H9 (cell line): Measurements from ENCODE around the gene TSPOAP1. TPM values are rescaled to one million over a fixed set of nuclear protein-coding genes. Genes with fewer than 3 reads are reported as not detected.

ENCODE experiments used
- DNase-seq: peaks from one replicate; pipeline ENCODE4 v3.0.0-alpha.2; 2017
- H2AFZ ChIP-seq: one replicate; pipeline ENCODE4 v1.6.1; 2013; ENCODE audit warnings: mild to moderate bottlenecking, low read length, control low read depth, moderate library complexity
- H2AK5ac ChIP-seq: 2 replicates; pipeline ENCODE4 v1.6.1; 2013; ENCODE audit warnings: low read length, control low read depth, mixed read lengths; ENCODE audit not compliant: insufficient read length
- H2BK120ac ChIP-seq: one replicate; pipeline ENCODE4 v1.6.1; 2013; ENCODE audit warnings: low read depth, mild to moderate bottlenecking, low read length, control low read depth, inconsistent platforms; ENCODE audit not compliant: poor library complexity, severe bottlenecking
- H2BK12ac ChIP-seq: 2 replicates; pipeline ENCODE4 v1.6.1; 2013; ENCODE audit warnings: low read length, control low read depth, mixed read lengths, low read depth; ENCODE audit not compliant: insufficient read length
- H2BK15ac ChIP-seq: 2 replicates; pipeline ENCODE4 v1.6.1; 2013; ENCODE audit warnings: low read depth, low read length, control low read depth
- H2BK20ac ChIP-seq: one replicate; pipeline ENCODE4 v1.6.1; 2013; ENCODE audit warnings: low read depth, mild to moderate bottlenecking, low read length, control low read depth, inconsistent platforms; ENCODE audit not compliant: poor library complexity, severe bottlenecking
- H2BK5ac ChIP-seq: 2 replicates; pipeline ENCODE4 v1.6.1; 2013; ENCODE audit warnings: low read length, control low read depth, mixed read lengths; ENCODE audit not compliant: insufficient read length
- H3K14ac ChIP-seq: 2 replicates; pipeline ENCODE4 v1.6.1; 2013; ENCODE audit warnings: low read length, control low read depth; ENCODE audit not compliant: insufficient read depth
- H3K18ac ChIP-seq: 2 replicates; pipeline ENCODE4 v1.6.1; 2013; ENCODE audit warnings: low read depth, mild to moderate bottlenecking, mixed read lengths, low read length, control low read depth; ENCODE audit not compliant: insufficient read length
- H3K23ac ChIP-seq: 2 replicates; pipeline ENCODE4 v1.6.1; 2013; ENCODE audit warnings: low read length, control low read depth, mixed read lengths, low read depth; ENCODE audit not compliant: insufficient read length
- H3K23me2 ChIP-seq: 2 replicates; pipeline ENCODE4 v1.6.1; 2013; ENCODE audit warnings: low read depth, mild to moderate bottlenecking, mixed read lengths, low read length, control low read depth; ENCODE audit not compliant: insufficient read length, poor library complexity, severe bottlenecking
- H3K27ac ChIP-seq: 2 replicates; pipeline ENCODE4 v1.5.1; 2013; ENCODE audit warnings: low read length, control low read depth, mixed read lengths, low read depth; ENCODE audit not compliant: insufficient read length
- H3K27me3 ChIP-seq: 2 replicates; pipeline ENCODE4 v1.6.1; 2013; ENCODE audit warnings: low read length, control low read depth, inconsistent platforms; ENCODE audit not compliant: insufficient read depth
- H3K4ac ChIP-seq: 2 replicates; pipeline ENCODE4 v1.6.1; 2013; ENCODE audit warnings: low read depth, mild to moderate bottlenecking, control low read depth, inconsistent platforms, low read length, moderate library complexity
- H3K4me1 ChIP-seq: 2 replicates; pipeline ENCODE4 v1.6.1; 2013; ENCODE audit warnings: low read length, control low read depth, inconsistent platforms; ENCODE audit not compliant: insufficient read depth
- H3K4me2 ChIP-seq: 2 replicates; pipeline ENCODE4 v1.6.1; 2013; ENCODE audit warnings: low read length, control low read depth, mixed read lengths; ENCODE audit not compliant: insufficient read length, insufficient read depth
- H3K56ac ChIP-seq: 2 replicates; pipeline ENCODE4 v1.6.1; 2013; ENCODE audit warnings: low read depth, mild to moderate bottlenecking, mixed read lengths, low read length, control low read depth; ENCODE audit not compliant: insufficient read length
- H3K79me1 ChIP-seq: 2 replicates; pipeline ENCODE4 v1.6.1; 2013; ENCODE audit warnings: low read depth, mild to moderate bottlenecking, moderate library complexity, low read length, control low read depth, inconsistent platforms; ENCODE audit not compliant: insufficient read depth, poor library complexity, severe bottlenecking
- H3K79me2 ChIP-seq: 2 replicates; pipeline ENCODE4 v1.6.1; 2013; ENCODE audit warnings: low read length, control low read depth, inconsistent platforms; ENCODE audit not compliant: insufficient read depth
- H3K9ac ChIP-seq: 2 replicates; pipeline ENCODE4 v1.6.1; 2013; ENCODE audit warnings: low read length, control low read depth, mixed read lengths; ENCODE audit not compliant: insufficient read length; ENCODE audit errors: extremely low read depth
- H3K9me3 ChIP-seq: one replicate; pipeline ENCODE4 v1.6.1; 2013; ENCODE audit warnings: low read depth, low read length, inconsistent platforms; ENCODE audit not compliant: control insufficient read depth
- H3T11ph ChIP-seq: one replicate; pipeline ENCODE4 v1.6.1; 2013; ENCODE audit warnings: mild to moderate bottlenecking, low read length, control low read depth, inconsistent platforms
- H4K20me1 ChIP-seq: one replicate; pipeline ENCODE4 v1.6.1; 2013; ENCODE audit not compliant: control insufficient read depth, insufficient read length, insufficient read depth
- H4K5ac ChIP-seq: 2 replicates; pipeline ENCODE4 v1.6.1; 2013; ENCODE audit warnings: low read depth, mild to moderate bottlenecking, mixed read lengths, low read length, control low read depth; ENCODE audit not compliant: insufficient read length
- H4K8ac ChIP-seq: replicated peaks from 2 replicates; pipeline ENCODE4 v1.6.1; 2013; ENCODE audit warnings: low read length, control low read depth, mixed read lengths, low read depth; ENCODE audit not compliant: insufficient read length
- H4K91ac ChIP-seq: 2 replicates; pipeline ENCODE4 v1.6.1; 2013; ENCODE audit warnings: low read depth, mild to moderate bottlenecking, moderate library complexity, mixed read lengths, low read length, control low read depth; ENCODE audit not compliant: insufficient read length
- H3K27ac Mint-ChIP-seq, 3 experiments: 2 replicates in 2 of 3; 3 replicates in 1 of 3; pipeline ENCODE4 v1.8.0; 2020 to 2021; ENCODE audit warnings: mixed read lengths in 3 of 3, mild to moderate bottlenecking in 1 of 3, moderate library complexity in 1 of 3
- H3K27me3 Mint-ChIP-seq: 2 replicates; pipeline ENCODE4 v1.8.0; 2021; ENCODE audit warnings: low read depth, mild to moderate bottlenecking, moderate library complexity, mixed read lengths
- H3K36me3 Mint-ChIP-seq, 3 experiments: 2 replicates in 2 of 3; 3 replicates in 1 of 3; pipeline ENCODE4 v1.8.0; 2020 to 2021; ENCODE audit warnings: low read depth in 3 of 3, mixed read lengths in 3 of 3; ENCODE audit not compliant: insufficient read depth in 1 of 3
- H3K4me1 Mint-ChIP-seq, 2 experiments: 2 replicates each; pipeline ENCODE4 v1.8.0; 2020; ENCODE audit warnings: mixed read lengths in 2 of 2
- H3K4me3 Mint-ChIP-seq, 2 experiments: 2 replicates in 1 of 2; 3 replicates in 1 of 2; pipeline ENCODE4 v1.8.0; 2020 to 2021; ENCODE audit warnings: mild to moderate bottlenecking in 2 of 2, mixed read lengths in 2 of 2, moderate library complexity in 1 of 2
- H3K9me3 Mint-ChIP-seq, 2 experiments: 2 replicates in 1 of 2; 3 replicates in 1 of 2; pipeline ENCODE4 v1.8.0; 2020; ENCODE audit warnings: mild to moderate bottlenecking in 2 of 2, mixed read lengths in 2 of 2, moderate library complexity in 1 of 2
- CTCF ChIP-seq: fragments of 200-600 bp; sonication (generic); conservative IDR thresholded peaks from 3 replicates; pipeline ENCODE4 v1.8.0; 2021; ENCODE audit warnings: antibody characterized with exemption, mild to moderate bottlenecking
- WGBS: extraction: QIAGEN DNeasy Blood & Tissue Kit; methylation state at CpG from one replicate; pipeline ENCODE4 v1.1.7; 2013; ENCODE audit warnings: missing lambda C conversion rate, low lambda C conversion rate, mixed read lengths; ENCODE audit not compliant: insufficient read length; ENCODE audit errors: extremely low coverage; 5-methylcytosine and 5-hydroxymethylcytosine counted together
- total RNA-seq: library from RNA; stranded (reverse); gene quantifications from 2 replicates; pipeline ENCODE4 v1.2.1, GENCODE V29; 2021

TSPOAP1 gene
- total RNA-seq, 1 experiment from 2014 or later, result 17.3 TPM

GRCh38 chr17:58265902-58266875, 62.4 kb downstream of the TSPOAP1 start:
- WGBS, result no CpG with 5 or more reads among the region's 7 CpGs
- no peaks in the 10 kb centered on the region for H3K79me1 ChIP-seq
- H2AK5ac ChIP-seq, result no peak overlapping the region
- no peak for TF ChIP-seq CTCF
- H3K14ac ChIP-seq, result no peak overlapping the region
- H2BK12ac ChIP-seq, result no peak overlapping the region
- no peak overlapping the region for H2BK20ac ChIP-seq
- no peaks in the 10 kb centered on the region for H3K9me3 ChIP-seq
- H2BK15ac ChIP-seq, result no peak overlapping the region
- no peak overlapping the region for H4K91ac ChIP-seq
- no peaks in the 10 kb centered on the region for H3K79me2 ChIP-seq
- no peak overlapping the region for H3K4me3 Mint-ChIP-seq
- H3K9ac ChIP-seq, result no peak overlapping the region
- H3K4ac ChIP-seq, result no peak overlapping the region
- no peak overlapping the region for H3K18ac ChIP-seq
- H3K27me3 ChIP-seq, result no peaks in the 10 kb centered on the region
- H3K27me3 Mint-ChIP-seq, result peaks cover 48% of the 10 kb centered on the region
- H4K8ac ChIP-seq, result no peak overlapping the region
- H3T11ph ChIP-seq, result no peak overlapping the region
- H4K5ac ChIP-seq, result no peak overlapping the region
- DNase-seq, result no peak
- no peak overlapping the region for H2AFZ ChIP-seq
- H3K56ac ChIP-seq, result no peak overlapping the region
- no peaks in the 10 kb centered on the region for H4K20me1 ChIP-seq
- no peaks in the 10 kb centered on the region for H3K9me3 Mint-ChIP-seq
- H3K27ac Mint-ChIP-seq, result no peak overlapping the region
- no peak overlapping the region for H3K4me2 ChIP-seq
- no peak overlapping the region for H3K27ac ChIP-seq
- no peak overlapping the region for H3K23ac ChIP-seq
- no peaks in the 10 kb centered on the region for H3K4me1 ChIP-seq
- no peaks in the 10 kb centered on the region for H3K36me3 Mint-ChIP-seq
- H3K23me2 ChIP-seq, result no peaks in the 10 kb centered on the region
- no peak overlapping the region for H2BK120ac ChIP-seq
- no peak overlapping the region for H2BK5ac ChIP-seq
- H3K4me1 Mint-ChIP-seq, result no peaks in the 10 kb centered on the region
